ENCODE measurements around the gene SYNE4. TPM values are rescaled to one million over a fixed set of nuclear protein-coding genes. Genes with fewer than 3 reads are reported as not detected.

The SYNE4 gene
- total RNA-seq, 2 donors from 2014 or later = 0.92 to 2.4 TPM

DNA sequence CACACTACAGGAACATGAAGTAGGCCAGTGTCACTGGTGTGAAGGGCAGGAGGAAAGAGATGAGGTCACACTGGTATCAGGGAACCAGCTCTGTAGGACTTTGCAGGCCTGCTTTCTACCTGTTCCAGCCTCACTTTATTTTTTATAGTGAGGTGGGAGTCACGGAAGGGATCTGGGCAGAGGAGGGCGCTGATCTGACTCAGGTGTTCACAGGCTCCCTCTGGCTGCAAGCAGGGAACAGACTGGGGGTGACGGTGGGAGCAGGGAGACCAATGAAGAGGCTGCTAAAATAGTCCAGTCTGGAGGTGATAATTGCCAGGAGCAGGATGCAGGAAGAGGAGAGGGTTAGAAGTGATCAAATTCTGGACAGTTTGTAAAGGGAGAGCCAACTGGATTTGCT, 42.6 kb upstream of the SYNE4 start:
- Histone ChIP-seq H3K9me3 (no peaks in the 10 kb centered on the region), H3K4me3 (no peak overlapping the region), H3K27me3 (replicated peaks; ENCODE audit: insufficient read depth) (no peaks in the 10 kb centered on the region), H3K27ac (no peak overlapping the region), H3K36me3 (no peaks in the 10 kb centered on the region), H3K4me1 (ENCODE audit: control insufficient read depth in 1 of 2, low read depth in 2 of 2) (peaks cover 10 to 15% of the 10 kb centered on the region in 2 donors)
- no peak for TF ChIP-seq CTCF (IDR thresholded peaks at IDR 0.05)
- no peak for ATAC-seq (ENCODE audit: insufficient number of reproducible peaks, low FRiP score, low read depth)
- no peak for DNase-seq (ENCODE audit: low spot score)

- no peak overlapping the region for H3K4me3 ChIP-seq
- no peaks in the 10 kb centered on the region for H3K36me3 ChIP-seq
- H3K27ac ChIP-seq = no peak overlapping the region
- no peaks in the 10 kb centered on the region for H3K27me3 ChIP-seq (replicated peaks; ENCODE audit: insufficient read depth)
- peaks cover 4 to 5% of the 10 kb centered on the region in 2 donors for H3K4me1 ChIP-seq (ENCODE audit: control insufficient read depth in 1 of 2, low read depth in 2 of 2)
- no peak for ATAC-seq (ENCODE audit: insufficient number of reproducible peaks, low FRiP score, low read depth)
- no peak for TF ChIP-seq CTCF (IDR thresholded peaks at IDR 0.05)
- H3K9me3 ChIP-seq = no peaks in the 10 kb centered on the region
- DNase-seq (ENCODE audit: low spot score) = no peak
These were observed 40.6 kb upstream of the SYNE4 start for GRCh38 chr19:36049080-36049698.

DNA sequence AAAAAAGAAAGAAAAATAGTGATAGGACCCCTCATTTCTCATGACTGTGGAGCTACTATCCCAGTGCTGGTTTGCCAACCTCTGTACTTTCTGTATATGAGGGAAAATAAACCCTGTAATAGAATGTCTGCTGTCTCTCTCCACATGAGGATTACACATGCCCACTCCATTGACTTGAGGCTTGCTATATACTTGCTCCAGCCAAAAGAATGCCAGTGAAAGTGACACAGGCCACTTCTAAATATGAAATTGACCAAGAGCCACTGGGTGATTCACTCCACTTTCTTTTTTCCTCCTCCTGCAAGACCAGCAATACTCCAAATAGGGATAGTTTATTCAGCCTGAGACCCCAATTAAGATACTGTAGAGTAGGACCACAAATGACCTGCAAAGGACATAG, 39.2 kb upstream of the SYNE4 start:
- no peak for DNase-seq (ENCODE audit: low spot score)
- no peak overlapping the region for H3K27ac ChIP-seq
- H3K36me3 ChIP-seq = no peaks in the 10 kb centered on the region
- H3K4me1 ChIP-seq (ENCODE audit: control insufficient read depth in 1 of 2, low read depth in 2 of 2) = peaks cover 2% of the 10 kb centered on the region in 2 donors
- no peaks in the 10 kb centered on the region for H3K27me3 ChIP-seq (replicated peaks; ENCODE audit: insufficient read depth)
- H3K9me3 ChIP-seq = no peaks in the 10 kb centered on the region
- ATAC-seq (ENCODE audit: insufficient number of reproducible peaks, low FRiP score, low read depth) = no peak
- TF ChIP-seq CTCF (IDR thresholded peaks at IDR 0.05) = no peak
- H3K4me3 ChIP-seq = no peak overlapping the region

DNA sequence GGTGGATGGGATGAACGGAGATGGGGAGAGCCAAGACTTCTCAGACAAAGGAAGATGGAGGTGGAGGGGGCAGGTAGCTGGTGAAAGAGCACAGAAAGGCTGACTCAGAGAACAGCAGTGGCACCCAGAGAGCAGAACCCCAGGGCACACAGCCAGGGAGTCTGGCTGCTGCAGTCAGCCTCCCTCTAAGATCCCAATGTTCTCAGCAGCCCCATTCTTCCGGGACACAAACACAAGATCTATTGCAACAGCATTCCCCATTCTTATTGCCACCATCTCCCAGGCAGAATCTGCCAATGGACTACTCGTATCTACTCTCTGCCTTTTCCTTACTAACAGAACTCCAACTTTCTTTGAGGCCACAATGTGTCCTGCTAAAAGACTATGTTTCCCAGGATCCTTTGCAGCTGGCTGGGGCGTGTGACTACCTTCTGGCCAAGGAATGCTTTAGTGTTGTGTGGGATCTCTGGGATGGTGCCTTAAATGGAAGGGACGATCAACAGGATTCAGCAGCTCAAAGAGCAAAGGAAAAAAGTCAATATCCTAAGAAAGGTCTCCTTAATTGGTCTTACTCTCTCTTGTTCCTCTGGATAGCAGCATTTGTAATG, 37.9 kb upstream of the SYNE4 start:
- Histone ChIP-seq H3K4me1 (ENCODE audit: control insufficient read depth in 1 of 2, low read depth in 2 of 2) (no peaks in the 10 kb centered on the region), H3K27me3 (replicated peaks; ENCODE audit: insufficient read depth) (no peaks in the 10 kb centered on the region), H3K4me3 (no peak overlapping the region), H3K9me3 (no peaks in the 10 kb centered on the region), H3K36me3 (no peaks in the 10 kb centered on the region), H3K27ac (no peak overlapping the region)
- DNase-seq (ENCODE audit: low spot score) = no peak
- no peak for TF ChIP-seq CTCF (IDR thresholded peaks at IDR 0.05)
- no peak for ATAC-seq (ENCODE audit: insufficient number of reproducible peaks, low FRiP score, low read depth)

GRCh38 chr19:36043952-36044351, 35.3 kb upstream of the SYNE4 start:
- no peak overlapping the region for H3K4me3 ChIP-seq
- DNase-seq (ENCODE audit: low spot score) (no peak), ATAC-seq (ENCODE audit: insufficient number of reproducible peaks, low FRiP score, low read depth) (no peak)
- H3K9me3 ChIP-seq = no peaks in the 10 kb centered on the region
- TF ChIP-seq CTCF (IDR thresholded peaks at IDR 0.05) = no peak
- H3K36me3 ChIP-seq = no peaks in the 10 kb centered on the region
- H3K27ac ChIP-seq = no peak overlapping the region
- no peaks in the 10 kb centered on the region for H3K4me1 ChIP-seq (ENCODE audit: control insufficient read depth in 1 of 2, low read depth in 2 of 2)
- H3K27me3 ChIP-seq (replicated peaks; ENCODE audit: insufficient read depth) = no peaks in the 10 kb centered on the region

Measured in thoracic aorta (tissue), 2 donors.